Activated CD8-positive, alpha-beta T cell treated with anti-CD3 and anti-CD28 coated beads for 36 hours (primary cell): ENCODE measurements around the gene MACROD2. TPM values are rescaled to one million over a fixed set of nuclear protein-coding genes. Genes with fewer than 3 reads are reported as not detected.
"Not testable (repeated sequence)": the region's sequence is repeated elsewhere in the genome, so short reads cannot be mapped to it uniquely, and the experiment has no call there.

Experiments used
- ATAC-seq: fragments of 200-7000 bp; cut with Tn5 transposase; one replicate; pipeline ENCODE4 v1.10.0; 2021; ENCODE audit warnings: mild to moderate bottlenecking, moderate library complexity
- CTCF ChIA-PET: fragments of 350-600 bp; sonication (Branson Sonifier 250); formaldehyde crosslinking; loops from one replicate; lab custom pipeline; 2021; ENCODE audit warnings: antibody characterized with exemption; lab: Charles Lee
- POLR2A ChIA-PET: fragments of 350-600 bp; sonication (Branson Sonifier 250); formaldehyde crosslinking; loops from one replicate; lab custom pipeline; 2021; ENCODE audit warnings: antibody characterized with exemption; lab: Charles Lee
- DNase-seq: peaks from one replicate; pipeline ENCODE4 v3.0.0-alpha.2; 2020
- H3K27ac Mint-ChIP-seq: one replicate; pipeline ENCODE4 v1.8.0; 2021; ENCODE audit warnings: mild to moderate bottlenecking, mixed read lengths
- H3K27me3 Mint-ChIP-seq: one replicate; pipeline ENCODE4 v1.8.0; 2021; ENCODE audit warnings: mixed read lengths
- H3K36me3 Mint-ChIP-seq: one replicate; pipeline ENCODE4 v1.8.0; 2021; ENCODE audit warnings: low read depth, mixed read lengths
- H3K4me1 Mint-ChIP-seq: one replicate; pipeline ENCODE4 v1.8.0; 2021; ENCODE audit warnings: low read depth, mixed read lengths
- H3K4me3 Mint-ChIP-seq: one replicate; pipeline ENCODE4 v1.8.0; 2021; ENCODE audit warnings: mild to moderate bottlenecking, moderate library complexity, mixed read lengths
- H3K9me3 Mint-ChIP-seq: one replicate; pipeline ENCODE4 v1.8.0; 2021; ENCODE audit warnings: mixed read lengths
- intact Hi-C: fragments of 100-400 bp; cut with micrococcal nuclease; formaldehyde crosslinking; loops from one replicate; pipeline ENCODE4 v1.10.0; 2022
- total RNA-seq, 2 experiments: library from RNA; stranded (reverse); gene quantifications; one replicate each; pipeline ENCODE4 v1.2.3, GENCODE V29; 2021
- TF ChIP-seq, protein P1 (sequence below): fragments of 200-600 bp; IDR thresholded peaks from one replicate; pipeline ENCODE4 v1.8.0; 2022; ENCODE audit warnings: antibody characterized with exemption, mild to moderate bottlenecking

Gene MACROD2
- total RNA-seq, 2 experiments from 2014 or later = not detected

DNA sequence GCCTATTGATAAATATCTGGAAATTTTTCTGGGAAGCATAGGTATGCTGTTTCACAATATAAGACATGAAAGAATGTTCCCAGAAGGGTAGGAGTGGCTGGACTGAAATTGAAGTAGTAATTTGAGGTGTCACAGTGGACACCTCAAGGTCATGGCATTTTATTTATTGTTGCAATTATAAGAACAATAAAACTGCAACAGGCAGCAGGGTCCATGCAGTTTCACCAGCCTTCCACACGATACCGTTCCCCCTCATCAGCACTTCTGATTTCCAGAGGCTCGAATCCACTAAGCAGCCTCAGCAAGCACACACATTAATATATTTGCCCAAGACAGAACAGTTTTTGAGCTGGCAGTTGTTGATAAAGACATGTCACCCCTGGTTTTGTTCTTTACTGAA is 1540.5 kb downstream of the MACROD2 start:
- TF ChIP-seq, protein P1, sequence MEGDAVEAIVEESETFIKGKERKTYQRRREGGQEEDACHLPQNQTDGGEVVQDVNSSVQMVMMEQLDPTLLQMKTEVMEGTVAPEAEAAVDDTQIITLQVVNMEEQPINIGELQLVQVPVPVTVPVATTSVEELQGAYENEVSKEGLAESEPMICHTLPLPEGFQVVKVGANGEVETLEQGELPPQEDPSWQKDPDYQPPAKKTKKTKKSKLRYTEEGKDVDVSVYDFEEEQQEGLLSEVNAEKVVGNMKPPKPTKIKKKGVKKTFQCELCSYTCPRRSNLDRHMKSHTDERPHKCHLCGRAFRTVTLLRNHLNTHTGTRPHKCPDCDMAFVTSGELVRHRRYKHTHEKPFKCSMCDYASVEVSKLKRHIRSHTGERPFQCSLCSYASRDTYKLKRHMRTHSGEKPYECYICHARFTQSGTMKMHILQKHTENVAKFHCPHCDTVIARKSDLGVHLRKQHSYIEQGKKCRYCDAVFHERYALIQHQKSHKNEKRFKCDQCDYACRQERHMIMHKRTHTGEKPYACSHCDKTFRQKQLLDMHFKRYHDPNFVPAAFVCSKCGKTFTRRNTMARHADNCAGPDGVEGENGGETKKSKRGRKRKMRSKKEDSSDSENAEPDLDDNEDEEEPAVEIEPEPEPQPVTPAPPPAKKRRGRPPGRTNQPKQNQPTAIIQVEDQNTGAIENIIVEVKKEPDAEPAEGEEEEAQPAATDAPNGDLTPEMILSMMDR = no peak
- no peak overlapping the region for H3K4me3 Mint-ChIP-seq
- POLR2A ChIA-PET = no interaction called here
- H3K27ac Mint-ChIP-seq = no peak overlapping the region
- intact Hi-C loops = no loop called here
- CTCF ChIA-PET = no interaction called here
- DNase-seq = no peak
- H3K27me3 Mint-ChIP-seq = no peaks in the 10 kb centered on the region
- ATAC-seq = no peak
- no peaks in the 10 kb centered on the region for H3K4me1 Mint-ChIP-seq
- H3K9me3 Mint-ChIP-seq = peaks cover 4% of the 10 kb centered on the region
- no peaks in the 10 kb centered on the region for H3K36me3 Mint-ChIP-seq

DNA sequence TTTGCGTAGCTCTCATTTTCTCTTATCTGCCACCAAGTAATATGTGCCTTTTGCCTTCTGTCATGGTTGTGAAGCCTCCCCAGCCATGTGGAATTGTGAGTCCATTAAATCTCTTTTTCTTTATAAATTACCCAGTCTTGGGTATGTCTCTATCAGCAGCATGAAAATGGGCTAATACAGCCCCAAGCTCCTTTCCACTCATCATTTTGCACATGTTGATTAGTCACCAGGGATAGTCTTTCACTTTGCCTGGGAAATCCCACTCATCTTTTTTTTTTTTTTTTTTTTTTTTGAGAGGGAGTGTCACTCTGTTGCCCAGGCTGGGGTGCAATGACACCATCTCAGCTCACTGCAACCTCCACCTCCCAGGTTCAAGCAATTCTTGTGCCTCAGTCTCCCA is 1541.9 kb downstream of the MACROD2 start:
- intact Hi-C loops, H3K27me3 Mint-ChIP-seq, DNase-seq, POLR2A ChIA-PET, ATAC-seq, CTCF ChIA-PET, H3K27ac Mint-ChIP-seq, H3K4me1 Mint-ChIP-seq, H3K4me3 Mint-ChIP-seq, H3K36me3 Mint-ChIP-seq, H3K9me3 Mint-ChIP-seq: not testable (repeated sequence)

DNA sequence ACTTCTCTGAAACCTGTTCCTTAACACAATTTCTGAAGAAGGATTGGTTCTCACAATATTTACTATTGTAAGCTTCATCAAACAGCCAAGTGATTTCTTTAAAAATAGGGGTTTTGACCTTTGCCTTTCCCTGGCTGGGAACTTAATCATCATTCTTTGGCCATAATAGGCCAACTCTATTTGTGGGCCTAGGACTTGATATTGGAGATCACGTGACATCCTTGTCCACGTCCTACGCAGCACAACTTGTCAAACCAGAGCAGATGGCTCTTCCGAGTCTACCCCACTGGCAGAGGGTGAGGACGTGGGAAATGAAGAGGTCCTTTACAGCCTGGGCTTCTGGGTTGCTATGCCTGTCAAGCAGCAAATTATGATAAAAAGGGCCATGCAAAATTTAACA is 1547.3 kb downstream of the MACROD2 start:
- no peak for DNase-seq
- Mint-ChIP-seq H3K27me3 (no peaks in the 10 kb centered on the region), H3K4me3 (no peak overlapping the region), H3K4me1 (no peaks in the 10 kb centered on the region), H3K9me3 (peaks cover 15% of the 10 kb centered on the region), H3K36me3 (no peaks in the 10 kb centered on the region), H3K27ac (no peak overlapping the region)
- ChIA-PET POLR2A (no interaction called here), CTCF (no interaction called here)
- intact Hi-C loops = no loop called here
- ATAC-seq = no peak
- TF ChIP-seq, protein P1 = no peak

DNA sequence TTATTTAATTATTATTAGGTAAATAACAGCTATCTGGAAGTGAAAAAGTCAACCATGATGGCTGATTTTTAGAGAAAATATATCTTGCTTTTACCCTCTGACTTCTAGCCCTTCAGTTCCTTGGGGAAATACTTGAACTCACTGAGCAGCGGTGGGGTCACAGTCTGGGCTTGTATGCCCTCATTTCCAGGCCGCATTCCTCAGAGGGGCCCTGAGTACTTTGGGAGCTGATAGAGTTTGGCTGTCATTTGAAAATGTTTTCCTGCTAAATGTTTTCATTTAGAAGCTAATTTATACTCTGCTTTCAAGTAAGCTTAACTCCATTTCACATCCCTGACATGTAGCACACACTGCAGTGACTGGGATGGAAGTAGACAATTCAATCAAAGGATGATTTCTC is 1549.4 kb downstream of the MACROD2 start:
- H3K27ac Mint-ChIP-seq = no peak overlapping the region
- DNase-seq (no peak), ATAC-seq (no peak)
- POLR2A ChIA-PET = no interaction called here
- H3K9me3 Mint-ChIP-seq = peaks cover 13% of the 10 kb centered on the region
- intact Hi-C loops = no loop called here
- H3K4me3 Mint-ChIP-seq = no peak overlapping the region
- TF ChIP-seq, protein P1 = no peak
- CTCF ChIA-PET = no interaction called here
- no peaks in the 10 kb centered on the region for H3K4me1 Mint-ChIP-seq
- H3K27me3 Mint-ChIP-seq = no peaks in the 10 kb centered on the region
- no peaks in the 10 kb centered on the region for H3K36me3 Mint-ChIP-seq

DNA sequence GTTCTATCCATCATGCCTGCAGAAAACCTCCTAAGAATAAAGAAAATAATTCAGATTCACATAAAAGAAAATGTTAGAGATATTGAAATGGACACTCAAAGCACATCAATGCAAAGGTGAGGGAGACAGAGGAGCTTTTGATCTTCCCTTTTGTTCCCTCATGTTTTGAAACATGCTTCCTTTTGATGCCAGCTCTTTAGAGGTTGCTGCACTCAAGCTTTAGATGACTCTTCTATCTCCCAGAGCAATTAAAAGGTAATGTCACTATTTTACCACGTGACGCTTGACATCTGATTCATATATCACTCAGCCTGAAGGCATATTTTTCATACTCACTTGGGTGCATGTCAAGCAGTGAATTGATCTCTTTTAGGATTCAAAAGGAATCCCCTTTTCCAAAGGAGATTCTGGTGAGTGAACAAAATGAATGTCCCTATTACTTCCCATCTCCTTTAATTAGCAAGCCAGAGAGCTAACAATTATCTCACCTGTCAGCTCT is 1551.3 kb downstream of the MACROD2 start:
- Mint-ChIP-seq H3K9me3 (peaks cover 14% of the 10 kb centered on the region), H3K4me3 (no peak overlapping the region), H3K27me3 (no peaks in the 10 kb centered on the region), H3K27ac (no peak overlapping the region), H3K4me1 (no peaks in the 10 kb centered on the region), H3K36me3 (no peaks in the 10 kb centered on the region)
- ChIA-PET CTCF (no interaction called here), POLR2A (no interaction called here)
- ATAC-seq (no peak), DNase-seq (no peak)
- intact Hi-C loops = no loop called here
- TF ChIP-seq, protein P1 = no peak

DNA sequence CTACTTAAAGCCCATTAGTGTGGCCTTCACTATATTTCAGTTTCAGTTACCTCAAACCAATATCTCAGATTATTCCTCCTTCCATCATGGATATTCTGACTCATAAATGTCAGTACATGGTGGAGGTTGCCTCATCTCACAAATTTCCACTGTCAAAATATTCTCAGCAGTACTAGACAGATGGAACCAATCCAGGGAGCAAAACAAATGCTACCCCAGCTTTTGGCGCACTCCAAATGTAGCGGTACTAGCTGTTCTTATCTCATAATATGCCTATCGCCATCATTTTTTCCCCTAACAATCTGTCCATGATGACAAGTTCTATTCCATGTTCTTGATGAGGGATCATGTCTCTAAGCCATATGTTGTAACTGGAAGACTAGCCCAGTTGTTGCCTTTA is 1551.8 kb downstream of the MACROD2 start:
- Mint-ChIP-seq H3K36me3 (no peaks in the 10 kb centered on the region), H3K27ac (no peak overlapping the region), H3K27me3 (no peaks in the 10 kb centered on the region), H3K4me1 (no peaks in the 10 kb centered on the region), H3K4me3 (no peak overlapping the region), H3K9me3 (peaks cover 16% of the 10 kb centered on the region)
- no peak for ATAC-seq
- TF ChIP-seq, protein P1 = no peak
- ChIA-PET POLR2A (no interaction called here), CTCF (no interaction called here)
- intact Hi-C loops = no loop called here
- no peak for DNase-seq
